OCI-LY3 (cell line): ENCODE results near the gene MYH9.

Experiments used
- CTCF ChIP-seq: fragments of 200-600, 300-600 bp; sonication (generic); IDR thresholded peaks from 2 replicates; pipeline ENCODE4 v1.5.1; 2014; ENCODE audit warnings: antibody characterized with exemption, low read length, low read depth
- EZH2phosphoT487 ChIP-seq: fragments of 200-600 bp; shearing (Covaris generic); IDR thresholded peaks from 2 replicates; pipeline ENCODE4 v1.6.1; 2018; ENCODE audit warnings: antibody characterized with exemption, mixed run types, low read depth

GRCh38 chr22:36334821-36335603 lies 52.8 kb downstream of the MYH9 start:
- TF ChIP-seq CTCF (no peak), EZH2phosphoT487 (no peak)
